ENCODE measurements around the gene ADGRF3. TPM values are rescaled to one million over a fixed set of nuclear protein-coding genes. Genes with fewer than 3 reads are reported as not detected.

Gene ADGRF3
- total and polyA plus RNA-seq, 9 of the 15 experiments (the other 6 are each of a cell fraction or from before 2014, with no cell fraction given): 0.04 to 0.54 (median 0.16) TPM; not detected in 2

DNA sequence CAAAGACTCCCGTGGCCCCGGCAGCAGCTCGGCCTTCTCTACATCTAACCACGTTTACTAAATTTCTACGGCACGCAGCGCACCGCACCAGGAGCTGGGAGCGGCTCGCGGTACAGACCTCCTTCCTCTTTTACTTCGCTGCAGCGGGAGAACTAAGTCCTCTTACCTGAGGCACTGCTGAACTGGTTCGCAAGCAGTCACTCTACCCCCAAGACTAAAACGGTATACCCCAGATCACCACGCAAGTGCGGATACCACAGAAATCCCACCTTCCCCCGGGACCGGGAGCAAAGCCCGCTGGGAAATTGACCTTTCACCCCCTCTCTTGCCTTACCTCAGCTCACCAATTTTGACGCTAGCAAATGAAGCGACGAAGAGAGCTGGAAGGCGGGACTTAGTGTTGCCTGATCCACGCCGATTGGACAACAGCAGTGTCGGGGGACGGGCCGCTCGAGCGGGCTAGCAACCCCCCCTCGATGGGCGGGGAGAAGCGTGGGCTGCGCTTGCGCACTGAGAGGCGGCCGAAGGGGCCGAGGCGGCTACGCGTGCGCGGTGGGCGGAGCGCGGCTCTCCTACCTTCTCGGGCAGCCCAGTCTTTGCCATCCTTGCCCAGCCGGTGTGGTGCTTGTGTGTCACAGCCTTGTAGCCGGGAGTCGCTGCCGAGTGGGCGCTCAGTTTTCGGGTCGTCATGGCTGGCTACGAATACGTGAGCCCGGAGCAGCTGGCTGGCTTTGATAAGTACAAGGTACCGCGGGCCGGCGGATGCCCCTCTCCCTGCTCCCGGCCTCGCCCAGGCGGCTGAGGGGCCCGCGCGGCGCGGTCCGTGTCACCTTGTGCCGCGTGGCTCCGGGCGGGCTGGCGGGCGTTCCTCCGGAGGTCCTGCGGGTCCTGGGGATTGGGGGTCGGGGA lies 790 bp downstream of the ADGRF3 start, which contains the start of gene SELENOI (continued):
- TF ChIP-seq, protein P1, sequence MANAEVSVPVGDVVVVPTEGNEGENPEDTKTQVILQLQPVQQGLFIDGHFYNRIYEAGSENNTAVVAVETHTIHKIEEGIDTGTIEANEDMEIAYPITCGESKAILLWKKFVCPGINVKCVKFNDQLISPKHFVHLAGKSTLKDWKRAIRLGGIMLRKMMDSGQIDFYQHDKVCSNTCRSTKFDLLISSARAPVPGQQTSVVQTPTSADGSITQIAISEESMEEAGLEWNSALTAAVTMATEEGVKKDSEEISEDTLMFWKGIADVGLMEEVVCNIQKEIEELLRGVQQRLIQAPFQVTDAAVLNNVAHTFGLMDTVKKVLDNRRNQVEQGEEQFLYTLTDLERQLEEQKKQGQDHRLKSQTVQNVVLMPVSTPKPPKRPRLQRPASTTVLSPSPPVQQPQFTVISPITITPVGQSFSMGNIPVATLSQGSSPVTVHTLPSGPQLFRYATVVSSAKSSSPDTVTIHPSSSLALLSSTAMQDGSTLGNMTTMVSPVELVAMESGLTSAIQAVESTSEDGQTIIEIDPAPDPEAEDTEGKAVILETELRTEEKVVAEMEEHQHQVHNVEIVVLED (CRISPR knock-in tag; IDR thresholded peaks at IDR 0.05): no peak
- TF ChIP-seq, protein P2, sequence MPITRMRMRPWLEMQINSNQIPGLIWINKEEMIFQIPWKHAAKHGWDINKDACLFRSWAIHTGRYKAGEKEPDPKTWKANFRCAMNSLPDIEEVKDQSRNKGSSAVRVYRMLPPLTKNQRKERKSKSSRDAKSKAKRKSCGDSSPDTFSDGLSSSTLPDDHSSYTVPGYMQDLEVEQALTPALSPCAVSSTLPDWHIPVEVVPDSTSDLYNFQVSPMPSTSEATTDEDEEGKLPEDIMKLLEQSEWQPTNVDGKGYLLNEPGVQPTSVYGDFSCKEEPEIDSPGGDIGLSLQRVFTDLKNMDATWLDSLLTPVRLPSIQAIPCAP (CRISPR knock-in tag; IDR thresholded peaks at IDR 0.05; ENCODE audit: borderline replicate concordance): no peak
- TF ChIP-seq PTTG1 (tag; IDR thresholded peaks at IDR 0.05; ENCODE audit: low read depth) (no peak), ELF1 (tag; IDR thresholded peaks at IDR 0.05) (no peak), ZNF133 (CRISPR knock-in tag; IDR thresholded peaks at IDR 0.05) (no peak), ZNF324 (CRISPR knock-in tag; IDR thresholded peaks at IDR 0.05) (0 out of 2 replicates have a peak, but pooled peaks have one; percentile 34), ZNF232 (CRISPR knock-in tag; IDR thresholded peaks at IDR 0.05) (no peak), SOX6 (IDR thresholded peaks at IDR 0.05) (peak; percentile 33; the same call in 1 of the 2 replicates), U2AF2 (optimal IDR thresholded peaks at IDR 0.05; ENCODE audit: low read depth, low read length) (no peak), POLR2B (IDR thresholded peaks at IDR 0.05; ENCODE audit: low read depth, partially characterized antibody) (peak; percentile 97), PHF20 (IDR thresholded peaks at IDR 0.05; ENCODE audit: partially characterized antibody) (peak; percentile 61), ZNF146 (CRISPR knock-in tag; IDR thresholded peaks at IDR 0.05; ENCODE audit: unreplicated experiment) (no peak), ZNF134 (CRISPR knock-in tag; conservative IDR thresholded peaks at IDR 0.05) (0 out of 2 replicates have a peak, but pooled peaks have one; percentile 3), TAF7 (tag; IDR thresholded peaks at IDR 0.05) (peak; percentile 49; the same call in 1 of the 2 replicates), KAT2B (IDR thresholded peaks at IDR 0.05; ENCODE audit: low read depth, low read length) (no peak)
- TF ChIP-seq, protein P3, sequence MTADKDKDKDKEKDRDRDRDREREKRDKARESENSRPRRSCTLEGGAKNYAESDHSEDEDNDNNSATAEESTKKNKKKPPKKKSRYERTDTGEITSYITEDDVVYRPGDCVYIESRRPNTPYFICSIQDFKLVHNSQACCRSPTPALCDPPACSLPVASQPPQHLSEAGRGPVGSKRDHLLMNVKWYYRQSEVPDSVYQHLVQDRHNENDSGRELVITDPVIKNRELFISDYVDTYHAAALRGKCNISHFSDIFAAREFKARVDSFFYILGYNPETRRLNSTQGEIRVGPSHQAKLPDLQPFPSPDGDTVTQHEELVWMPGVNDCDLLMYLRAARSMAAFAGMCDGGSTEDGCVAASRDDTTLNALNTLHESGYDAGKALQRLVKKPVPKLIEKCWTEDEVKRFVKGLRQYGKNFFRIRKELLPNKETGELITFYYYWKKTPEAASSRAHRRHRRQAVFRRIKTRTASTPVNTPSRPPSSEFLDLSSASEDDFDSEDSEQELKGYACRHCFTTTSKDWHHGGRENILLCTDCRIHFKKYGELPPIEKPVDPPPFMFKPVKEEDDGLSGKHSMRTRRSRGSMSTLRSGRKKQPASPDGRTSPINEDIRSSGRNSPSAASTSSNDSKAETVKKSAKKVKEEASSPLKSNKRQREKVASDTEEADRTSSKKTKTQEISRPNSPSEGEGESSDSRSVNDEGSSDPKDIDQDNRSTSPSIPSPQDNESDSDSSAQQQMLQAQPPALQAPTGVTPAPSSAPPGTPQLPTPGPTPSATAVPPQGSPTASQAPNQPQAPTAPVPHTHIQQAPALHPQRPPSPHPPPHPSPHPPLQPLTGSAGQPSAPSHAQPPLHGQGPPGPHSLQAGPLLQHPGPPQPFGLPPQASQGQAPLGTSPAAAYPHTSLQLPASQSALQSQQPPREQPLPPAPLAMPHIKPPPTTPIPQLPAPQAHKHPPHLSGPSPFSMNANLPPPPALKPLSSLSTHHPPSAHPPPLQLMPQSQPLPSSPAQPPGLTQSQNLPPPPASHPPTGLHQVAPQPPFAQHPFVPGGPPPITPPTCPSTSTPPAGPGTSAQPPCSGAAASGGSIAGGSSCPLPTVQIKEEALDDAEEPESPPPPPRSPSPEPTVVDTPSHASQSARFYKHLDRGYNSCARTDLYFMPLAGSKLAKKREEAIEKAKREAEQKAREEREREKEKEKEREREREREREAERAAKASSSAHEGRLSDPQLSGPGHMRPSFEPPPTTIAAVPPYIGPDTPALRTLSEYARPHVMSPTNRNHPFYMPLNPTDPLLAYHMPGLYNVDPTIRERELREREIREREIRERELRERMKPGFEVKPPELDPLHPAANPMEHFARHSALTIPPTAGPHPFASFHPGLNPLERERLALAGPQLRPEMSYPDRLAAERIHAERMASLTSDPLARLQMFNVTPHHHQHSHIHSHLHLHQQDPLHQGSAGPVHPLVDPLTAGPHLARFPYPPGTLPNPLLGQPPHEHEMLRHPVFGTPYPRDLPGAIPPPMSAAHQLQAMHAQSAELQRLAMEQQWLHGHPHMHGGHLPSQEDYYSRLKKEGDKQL (CRISPR knock-in tag; IDR thresholded peaks at IDR 0.05; ENCODE audit: borderline replicate concordance): no peak
- TF ChIP-seq, protein P4, sequence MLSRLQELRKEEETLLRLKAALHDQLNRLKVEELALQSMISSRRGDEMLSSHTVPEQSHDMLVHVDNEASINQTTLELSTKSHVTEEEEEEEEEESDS (CRISPR knock-in tag; IDR thresholded peaks at IDR 0.05): no peak
- TF ChIP-seq, protein P5, sequence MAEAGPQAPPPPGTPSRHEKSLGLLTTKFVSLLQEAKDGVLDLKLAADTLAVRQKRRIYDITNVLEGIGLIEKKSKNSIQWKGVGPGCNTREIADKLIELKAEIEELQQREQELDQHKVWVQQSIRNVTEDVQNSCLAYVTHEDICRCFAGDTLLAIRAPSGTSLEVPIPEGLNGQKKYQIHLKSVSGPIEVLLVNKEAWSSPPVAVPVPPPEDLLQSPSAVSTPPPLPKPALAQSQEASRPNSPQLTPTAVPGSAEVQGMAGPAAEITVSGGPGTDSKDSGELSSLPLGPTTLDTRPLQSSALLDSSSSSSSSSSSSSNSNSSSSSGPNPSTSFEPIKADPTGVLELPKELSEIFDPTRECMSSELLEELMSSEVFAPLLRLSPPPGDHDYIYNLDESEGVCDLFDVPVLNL (CRISPR knock-in tag; IDR thresholded peaks at IDR 0.05; ENCODE audit: low read depth): peak; percentile 36; the same call in 1 of the 2 replicates
